Subcutaneous adipose tissue (tissue), 4 donors: ENCODE results near the gene TESK1. TPM values are rescaled to one million over a fixed set of nuclear protein-coding genes. Genes with fewer than 3 reads are reported as not detected.

ENCODE experiments used
- total RNA-seq, 4 donors: library from RNA; depleted of rRNA; stranded (reverse); fragments of >200 nt; gene quantifications; one replicate each; pipeline ENCODE4 v1.1.0, GENCODE V29; 2016
- TF ChIP-seq, protein P1 (sequence below): fragments of 450-650 bp; IDR thresholded peaks from one replicate; pipeline ENCODE4 v1.5.1; 2016; ENCODE audit warnings: low read depth, mild to moderate bottlenecking, control low read depth, antibody characterized with exemption, moderate library complexity

The TESK1 gene
- total RNA-seq, 4 donors from 2014 or later = 32.3 to 132 (median 41.0) TPM

DNA sequence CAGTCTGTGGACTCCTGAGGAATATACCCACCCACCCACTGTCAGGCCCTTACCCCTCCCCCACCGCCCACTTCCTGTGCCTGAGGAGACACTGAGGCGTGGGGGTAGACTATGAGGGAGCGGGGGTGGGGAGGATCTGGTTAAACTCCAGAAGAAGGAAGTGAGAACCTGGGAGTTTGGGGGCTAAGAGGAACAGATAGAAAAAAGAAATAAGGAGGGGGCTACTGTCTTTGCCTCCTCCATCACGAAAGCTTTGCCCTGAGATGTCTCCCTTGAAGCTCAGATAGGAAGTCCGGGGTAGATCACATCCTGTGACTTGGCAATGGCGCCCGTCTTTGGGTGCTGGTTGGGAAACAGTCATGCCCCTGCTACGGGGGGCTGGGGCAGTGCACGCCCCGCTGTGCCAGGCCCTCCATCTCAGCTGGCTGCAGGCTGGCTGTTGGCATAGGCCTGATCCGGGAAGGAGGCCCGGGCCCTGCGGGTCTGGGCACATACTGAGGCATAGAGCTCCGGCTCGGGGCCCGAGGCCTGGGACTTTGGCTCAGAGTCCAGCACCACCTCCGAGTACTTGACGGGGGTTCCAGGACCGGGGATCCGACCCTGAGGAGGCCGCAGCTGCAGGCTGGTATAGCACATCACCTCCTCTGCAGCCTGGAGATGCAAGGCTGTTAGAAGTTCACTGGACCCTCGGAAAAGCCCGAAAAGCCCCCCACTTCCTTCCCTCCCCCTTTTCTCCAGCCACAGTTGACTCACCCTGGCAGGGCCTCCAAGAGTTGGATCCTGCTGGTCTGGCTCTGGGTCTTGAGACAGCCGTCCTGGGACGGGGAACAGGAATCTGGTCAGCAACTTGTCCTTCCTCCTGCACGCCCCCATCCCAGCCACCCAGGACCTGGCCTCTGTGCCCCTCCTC is 44.6 kb downstream of the TESK1 start:
- TF ChIP-seq, protein P1, sequence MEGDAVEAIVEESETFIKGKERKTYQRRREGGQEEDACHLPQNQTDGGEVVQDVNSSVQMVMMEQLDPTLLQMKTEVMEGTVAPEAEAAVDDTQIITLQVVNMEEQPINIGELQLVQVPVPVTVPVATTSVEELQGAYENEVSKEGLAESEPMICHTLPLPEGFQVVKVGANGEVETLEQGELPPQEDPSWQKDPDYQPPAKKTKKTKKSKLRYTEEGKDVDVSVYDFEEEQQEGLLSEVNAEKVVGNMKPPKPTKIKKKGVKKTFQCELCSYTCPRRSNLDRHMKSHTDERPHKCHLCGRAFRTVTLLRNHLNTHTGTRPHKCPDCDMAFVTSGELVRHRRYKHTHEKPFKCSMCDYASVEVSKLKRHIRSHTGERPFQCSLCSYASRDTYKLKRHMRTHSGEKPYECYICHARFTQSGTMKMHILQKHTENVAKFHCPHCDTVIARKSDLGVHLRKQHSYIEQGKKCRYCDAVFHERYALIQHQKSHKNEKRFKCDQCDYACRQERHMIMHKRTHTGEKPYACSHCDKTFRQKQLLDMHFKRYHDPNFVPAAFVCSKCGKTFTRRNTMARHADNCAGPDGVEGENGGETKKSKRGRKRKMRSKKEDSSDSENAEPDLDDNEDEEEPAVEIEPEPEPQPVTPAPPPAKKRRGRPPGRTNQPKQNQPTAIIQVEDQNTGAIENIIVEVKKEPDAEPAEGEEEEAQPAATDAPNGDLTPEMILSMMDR = no peak

DNA sequence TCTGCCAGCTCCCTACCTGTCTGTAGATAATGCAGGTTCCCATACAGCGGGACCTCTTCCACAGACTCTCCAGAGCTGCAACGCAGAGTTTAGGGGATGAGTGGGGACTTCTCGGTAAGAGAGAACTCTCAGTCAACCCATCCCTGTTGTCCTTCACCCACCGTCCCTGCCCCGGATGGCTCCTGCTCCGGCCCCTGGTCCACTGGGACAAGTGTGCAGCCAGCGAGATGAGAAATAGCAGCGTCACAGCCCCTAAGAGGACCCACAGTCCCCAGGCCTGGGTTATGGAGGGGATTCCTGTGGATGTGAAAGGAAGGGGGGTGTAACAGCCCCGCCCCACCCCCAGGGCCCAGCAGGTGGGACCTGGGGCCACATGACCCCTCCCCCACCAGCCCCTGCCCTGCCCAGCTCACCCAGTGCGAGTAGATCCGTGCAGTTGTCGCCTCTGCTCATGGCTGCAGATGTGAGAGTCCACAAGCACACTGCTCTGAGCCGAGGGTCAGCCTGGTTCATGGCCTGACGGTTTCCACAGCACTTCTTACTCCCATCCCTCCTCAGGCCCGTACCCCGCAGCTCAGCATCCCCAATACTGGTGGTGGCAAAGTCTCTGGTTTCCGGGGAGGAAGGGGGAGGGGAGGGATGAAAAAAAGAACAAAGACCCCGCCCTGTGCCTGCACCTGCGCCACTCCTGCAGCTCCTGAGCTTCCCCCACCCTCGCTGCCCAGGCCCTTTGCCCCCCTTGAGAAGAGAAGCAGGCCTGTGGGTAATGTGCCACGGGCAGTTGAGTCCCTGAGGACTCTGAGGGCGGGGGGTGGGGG is 45.5 kb downstream of the TESK1 start, which contains the start of gene SIT1:
Gene SIT1, minus strand, starts transcription at position 591 of the 818 bp plus-strand sequence. Its CDS starts 78 bp downstream, at position 513.
- TF ChIP-seq, protein P1 = no peak

- TF ChIP-seq, protein P1 = no peak
Measured at GRCh38 chr9:35651956-35652828, 47.1 kb downstream of the TESK1 start.

GRCh38 chr9:35652829-35653209 is 47.8 kb downstream of the TESK1 start:
- TF ChIP-seq, protein P1 = no peak

DNA sequence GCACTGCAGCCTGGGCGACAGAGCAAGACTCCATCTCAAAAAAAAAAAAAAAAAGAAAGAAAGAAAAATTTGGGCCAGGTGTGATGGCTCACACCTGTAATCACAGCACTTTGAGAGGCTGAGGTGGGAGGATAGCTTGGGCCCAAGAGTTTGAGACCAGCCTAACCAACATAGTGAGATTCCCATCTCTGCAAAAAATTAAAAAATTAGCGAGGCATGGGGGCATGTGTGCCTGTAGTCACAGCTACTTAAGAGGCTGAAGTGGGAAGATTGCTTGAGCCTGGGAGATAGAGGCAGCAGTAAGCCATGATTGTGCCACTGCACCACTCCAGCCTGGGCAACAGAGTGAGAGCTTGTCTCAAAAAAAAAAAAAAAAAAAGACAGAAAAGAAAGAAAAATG is 48.5 kb downstream of the TESK1 start:
- TF ChIP-seq, protein P1 = no peak

DNA sequence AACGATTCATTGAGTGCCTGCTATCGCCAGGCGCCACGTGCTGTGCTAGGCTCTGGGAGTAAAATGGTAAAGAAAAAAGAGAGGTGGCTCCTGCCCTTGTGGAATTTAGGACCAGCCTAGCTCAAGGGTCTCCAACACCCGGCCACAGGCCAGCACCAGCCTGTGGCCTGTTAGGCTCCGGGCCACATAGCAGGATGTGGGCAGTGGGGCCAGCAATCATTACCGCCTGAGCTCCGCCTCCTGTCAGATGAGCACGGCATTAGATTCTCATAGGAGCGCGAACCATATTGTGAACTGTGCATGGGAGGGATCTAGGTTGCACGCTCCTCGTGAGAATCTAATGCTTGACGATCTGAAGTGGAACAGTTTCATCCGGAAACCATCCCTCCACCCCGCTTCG is 51.3 kb downstream of the TESK1 start:
- TF ChIP-seq, protein P1 = no peak
